Activated T-cell treated with anti-CD3 and anti-CD28 coated beads for 1 hour (primary cell): Measurements from ENCODE around the gene MICU1.
"Not testable (repeated sequence)": the region's sequence is repeated elsewhere in the genome, so short reads cannot be mapped to it uniquely, and the experiment has no call there.

Source experiments
- DNase-seq: peaks from one replicate; pipeline ENCODE4 v3.0.0-alpha.2; 2020; ENCODE audit warnings: low read depth

MICU1 gene, protein sequence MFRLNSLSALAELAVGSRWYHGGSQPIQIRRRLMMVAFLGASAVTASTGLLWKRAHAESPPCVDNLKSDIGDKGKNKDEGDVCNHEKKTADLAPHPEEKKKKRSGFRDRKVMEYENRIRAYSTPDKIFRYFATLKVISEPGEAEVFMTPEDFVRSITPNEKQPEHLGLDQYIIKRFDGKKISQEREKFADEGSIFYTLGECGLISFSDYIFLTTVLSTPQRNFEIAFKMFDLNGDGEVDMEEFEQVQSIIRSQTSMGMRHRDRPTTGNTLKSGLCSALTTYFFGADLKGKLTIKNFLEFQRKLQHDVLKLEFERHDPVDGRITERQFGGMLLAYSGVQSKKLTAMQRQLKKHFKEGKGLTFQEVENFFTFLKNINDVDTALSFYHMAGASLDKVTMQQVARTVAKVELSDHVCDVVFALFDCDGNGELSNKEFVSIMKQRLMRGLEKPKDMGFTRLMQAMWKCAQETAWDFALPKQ

DNA sequence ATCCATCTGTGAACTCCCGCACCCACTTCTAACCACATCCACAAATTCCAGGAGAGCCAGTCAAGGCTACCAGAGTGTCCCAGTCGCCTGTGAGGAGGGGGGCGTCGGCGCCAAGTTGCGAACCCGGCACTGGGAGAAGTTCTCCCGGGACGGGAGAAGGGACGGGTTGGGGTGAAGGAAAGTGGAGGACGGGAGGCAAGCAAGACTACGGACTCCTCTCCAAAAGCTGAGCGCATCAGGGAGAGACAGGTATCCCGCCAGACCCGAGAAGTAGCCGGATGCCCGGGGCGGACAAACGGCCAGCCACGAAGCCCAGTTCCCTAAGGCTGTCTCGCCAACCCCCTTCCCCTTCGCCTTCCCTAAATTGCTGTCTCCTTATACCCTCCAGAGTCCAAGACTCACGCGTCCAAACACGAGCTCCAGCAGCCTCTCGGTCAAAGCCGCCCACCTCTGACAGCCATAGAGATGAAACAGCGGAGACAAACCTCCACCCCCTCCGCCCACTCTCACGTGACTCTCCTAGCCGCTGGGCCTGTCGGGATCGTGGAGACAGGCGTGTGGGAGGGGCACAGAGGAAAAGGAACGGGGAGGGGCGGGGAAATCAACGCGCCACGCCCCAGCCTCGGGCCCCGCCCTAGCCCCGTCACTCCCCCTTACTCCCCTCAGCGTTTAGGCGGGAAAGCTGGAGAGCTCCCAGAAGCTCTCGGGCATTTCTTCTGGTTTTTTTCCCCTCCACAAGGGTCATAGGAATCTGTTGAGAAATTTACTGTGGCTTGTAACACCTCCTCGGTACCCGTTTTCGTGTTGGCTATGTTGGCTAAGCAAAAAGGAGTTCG lies at the start of gene MICU1:
TSS of gene MICU1 (minus strand) at position 472 of the 836 bp plus-strand sequence. CDS start 59,286 bp downstream, outside the sequence.
- DNase-seq, result peak; percentile 91

DNA sequence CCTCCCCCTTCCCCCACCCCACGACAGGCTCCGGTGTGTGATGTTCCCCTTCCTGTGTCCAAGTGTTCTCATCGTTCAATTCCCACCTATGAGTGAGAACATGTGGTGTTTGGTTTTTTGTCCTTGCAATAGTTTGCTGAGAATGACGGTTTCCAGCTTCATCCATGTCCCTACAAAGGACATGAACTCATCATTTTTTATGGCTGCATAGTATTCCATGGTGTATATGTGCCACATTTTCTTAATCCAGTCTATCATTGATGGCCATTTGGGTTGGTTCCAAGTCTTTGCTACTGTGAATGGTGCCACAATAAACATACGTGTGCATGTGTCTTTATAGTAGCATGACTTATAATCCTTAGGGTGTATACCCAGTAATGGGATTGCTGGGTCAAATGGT lies 48.3 kb upstream of the MICU1 start:
- not testable (repeated sequence) for DNase-seq

DNA sequence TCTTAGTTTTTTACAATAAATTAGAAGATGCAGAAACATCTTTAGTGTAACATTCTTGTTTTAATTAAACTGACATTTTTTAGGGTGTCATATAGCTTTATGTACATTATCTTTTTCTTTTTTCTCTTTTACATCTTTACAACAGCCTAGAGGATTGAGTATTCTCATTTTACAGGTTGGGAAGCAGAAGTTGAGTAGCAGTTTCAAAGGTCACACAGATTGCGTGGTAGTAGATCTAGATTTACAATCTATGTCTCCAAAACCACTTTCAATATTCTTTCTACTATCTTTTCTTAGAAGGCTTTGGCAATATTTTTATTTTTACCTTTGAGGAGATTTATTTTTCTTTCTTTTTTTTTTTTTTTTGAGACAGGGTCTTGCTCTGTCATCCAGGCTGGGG lies 47.4 kb upstream of the MICU1 start:
- no peak for DNase-seq

DNA sequence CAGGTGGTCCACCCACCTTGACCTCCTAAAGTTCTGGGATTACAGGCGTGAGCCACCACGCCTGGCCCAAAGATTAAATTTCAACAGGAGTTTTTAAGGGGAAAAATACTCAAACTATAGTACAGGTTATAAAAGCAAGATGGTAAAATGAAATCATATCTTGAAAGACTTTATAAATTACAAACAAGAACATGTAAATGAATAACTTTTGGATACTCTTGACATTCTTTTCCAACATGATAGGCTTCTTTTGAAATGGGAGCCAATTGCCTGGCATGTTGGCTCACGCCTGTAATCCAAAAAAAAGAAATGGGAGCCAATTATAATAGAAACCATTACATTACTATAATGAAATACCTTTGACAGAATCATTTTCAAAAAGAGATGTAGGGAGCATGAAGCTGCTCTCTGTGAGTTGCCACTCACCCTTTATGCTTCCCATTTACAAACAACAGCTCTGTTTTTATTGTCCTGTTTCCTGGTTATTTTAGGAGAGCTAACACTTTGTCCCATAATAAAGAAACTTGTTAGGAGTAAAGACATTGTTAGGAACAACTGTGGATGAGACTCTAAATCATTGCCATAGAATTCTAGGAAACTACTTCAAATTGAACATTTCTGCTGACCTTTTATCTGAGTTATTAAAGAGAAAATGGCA lies 41.5 kb upstream of the MICU1 start:
- DNase-seq, result no peak

DNA sequence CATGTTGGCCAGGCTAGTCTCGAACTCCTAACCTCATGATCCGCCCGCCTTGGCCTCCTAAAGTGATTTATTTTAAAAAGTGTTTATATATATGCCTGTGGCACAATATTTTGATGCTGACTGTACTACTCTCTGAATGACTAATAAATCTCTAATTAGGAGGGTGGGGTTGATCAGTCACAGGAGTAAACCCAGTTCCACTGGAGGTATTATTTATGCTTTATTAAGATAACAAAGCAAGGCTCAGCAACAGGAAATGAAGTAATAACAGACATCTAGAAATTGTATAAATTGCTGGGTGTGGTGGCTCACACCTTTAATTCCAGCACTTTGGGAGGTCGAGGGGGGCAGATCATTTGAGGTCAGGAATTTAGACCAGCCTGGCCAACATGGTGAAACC lies 40.0 kb upstream of the MICU1 start:
- no peak for DNase-seq

DNA sequence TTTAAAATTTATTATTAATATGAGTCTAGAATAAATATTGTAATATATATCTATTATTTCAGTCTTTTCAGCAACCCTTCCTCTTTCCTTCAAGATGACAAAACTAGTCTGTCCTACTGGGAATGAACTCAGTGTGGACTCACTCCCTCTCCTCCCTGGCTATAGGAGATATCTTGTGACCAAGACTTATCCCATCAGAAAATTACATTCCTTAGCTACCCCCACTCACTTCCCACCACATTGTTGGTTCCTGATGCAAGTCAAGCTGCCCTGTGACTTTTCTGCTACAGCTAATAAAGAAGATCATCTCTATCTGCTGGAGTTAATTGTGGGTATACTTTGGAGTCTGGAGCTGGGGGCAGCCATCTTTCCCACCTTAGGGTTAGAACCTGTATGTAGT lies 38.1 kb upstream of the MICU1 start:
- no peak for DNase-seq

DNA sequence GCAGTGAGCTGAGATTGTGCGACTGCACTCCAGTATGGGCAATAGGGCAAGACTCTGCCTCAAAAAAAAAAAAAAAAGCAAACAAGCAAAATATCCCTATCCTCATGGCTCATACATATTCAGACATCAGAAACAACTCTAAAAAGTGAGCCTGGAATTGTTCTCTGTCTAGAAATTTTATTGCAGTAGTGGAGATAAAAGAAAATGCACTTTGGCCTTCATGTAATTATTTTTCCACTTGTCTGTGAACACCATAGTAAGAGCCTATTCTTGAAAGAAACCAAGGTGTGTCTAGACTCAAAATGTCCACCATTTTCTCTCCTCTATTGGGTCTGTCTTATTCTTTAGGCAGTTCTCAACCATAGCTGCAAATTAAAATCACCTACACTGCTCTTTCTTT lies 35.6 kb upstream of the MICU1 start:
- DNase-seq, result no peak

DNA sequence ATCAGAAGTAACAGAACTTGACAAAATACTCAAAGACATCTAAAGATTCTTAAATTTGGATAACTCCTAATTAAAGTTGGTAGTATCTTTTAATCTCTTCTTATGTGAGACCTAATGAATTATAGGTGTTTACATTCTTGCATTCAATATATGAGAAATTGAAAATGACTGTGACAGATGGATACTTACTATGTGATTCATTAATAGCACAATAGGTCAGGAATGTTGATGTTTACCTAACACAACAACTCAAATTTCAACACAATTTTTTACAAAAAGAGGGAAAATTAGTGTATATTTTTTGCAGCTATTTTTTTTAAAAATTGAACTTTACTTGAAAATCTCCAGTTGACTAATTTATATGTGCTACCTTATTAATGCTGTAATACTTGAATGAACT lies 34.3 kb upstream of the MICU1 start:
- DNase-seq, result no peak

DNA sequence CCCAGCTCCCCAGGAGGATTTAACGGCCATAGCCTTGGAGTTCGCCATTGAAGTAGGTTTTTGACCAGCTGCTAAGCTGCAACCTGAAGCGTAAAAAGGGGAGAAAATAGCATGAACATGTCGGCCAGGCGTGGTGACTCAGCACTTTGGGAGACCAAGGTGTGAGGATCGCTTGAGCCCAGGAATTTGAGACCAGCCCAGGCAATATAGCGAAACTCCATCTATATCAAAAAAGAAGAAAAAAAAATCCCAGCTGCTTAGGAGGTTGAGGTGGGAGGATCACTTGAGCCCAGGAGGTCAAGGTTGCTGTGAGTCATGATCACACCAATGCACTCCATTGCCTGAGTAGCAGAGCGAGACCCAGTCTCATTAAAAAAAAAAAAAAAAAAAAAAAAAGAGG lies 33.8 kb upstream of the MICU1 start:
- no peak for DNase-seq

DNA sequence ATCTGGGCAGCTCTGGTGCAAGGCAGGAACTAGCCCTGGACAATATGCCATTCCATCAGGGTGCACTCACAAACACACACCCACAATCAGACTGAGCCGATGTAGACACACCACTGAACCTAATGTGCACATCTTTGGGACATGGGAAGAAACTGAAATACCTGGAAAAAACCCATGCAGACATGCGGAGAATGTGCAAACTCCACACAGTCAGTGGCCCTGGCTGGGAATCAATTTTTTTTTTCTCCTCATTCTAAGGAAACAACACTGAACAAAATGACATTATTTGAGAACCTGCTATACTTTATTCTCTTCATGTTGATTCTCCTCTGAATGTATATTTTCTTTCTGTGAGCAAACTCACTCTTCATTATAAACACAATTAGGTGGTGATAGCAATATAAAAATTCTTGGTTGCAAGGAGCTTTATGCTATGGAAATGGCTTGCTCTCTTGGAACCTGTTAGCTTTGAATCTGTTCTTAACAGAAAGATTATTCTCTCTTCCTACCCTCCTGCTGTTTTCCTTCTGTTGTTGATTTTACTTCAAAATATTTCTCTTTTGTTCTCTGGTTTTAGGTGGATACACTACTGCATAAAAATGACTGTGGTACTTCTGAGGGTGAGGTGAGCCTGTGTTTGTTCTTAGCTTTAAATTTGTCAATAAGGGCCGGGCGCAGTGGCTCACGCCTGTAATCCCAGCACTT lies 33.0 kb upstream of the MICU1 start:
- no peak for DNase-seq

DNA sequence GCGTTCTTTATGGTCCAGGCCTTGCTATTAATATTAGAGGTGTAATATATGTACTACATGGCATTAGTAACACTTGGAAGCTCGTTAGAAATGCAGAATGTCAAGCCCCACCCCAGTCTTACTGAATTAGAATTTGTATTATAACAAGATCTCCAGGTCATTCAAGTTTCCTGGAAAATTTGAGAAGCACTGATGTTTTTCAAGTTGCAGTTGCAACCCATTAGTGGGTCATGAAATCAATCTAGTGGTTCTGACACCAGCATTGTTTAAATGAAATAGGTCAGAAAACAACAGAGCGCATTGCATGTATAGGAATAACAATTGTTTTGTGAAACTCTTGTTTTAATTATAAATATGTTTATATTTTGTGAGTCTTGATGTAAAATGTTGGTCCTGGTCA lies 28.8 kb upstream of the MICU1 start:
- no peak for DNase-seq

DNA sequence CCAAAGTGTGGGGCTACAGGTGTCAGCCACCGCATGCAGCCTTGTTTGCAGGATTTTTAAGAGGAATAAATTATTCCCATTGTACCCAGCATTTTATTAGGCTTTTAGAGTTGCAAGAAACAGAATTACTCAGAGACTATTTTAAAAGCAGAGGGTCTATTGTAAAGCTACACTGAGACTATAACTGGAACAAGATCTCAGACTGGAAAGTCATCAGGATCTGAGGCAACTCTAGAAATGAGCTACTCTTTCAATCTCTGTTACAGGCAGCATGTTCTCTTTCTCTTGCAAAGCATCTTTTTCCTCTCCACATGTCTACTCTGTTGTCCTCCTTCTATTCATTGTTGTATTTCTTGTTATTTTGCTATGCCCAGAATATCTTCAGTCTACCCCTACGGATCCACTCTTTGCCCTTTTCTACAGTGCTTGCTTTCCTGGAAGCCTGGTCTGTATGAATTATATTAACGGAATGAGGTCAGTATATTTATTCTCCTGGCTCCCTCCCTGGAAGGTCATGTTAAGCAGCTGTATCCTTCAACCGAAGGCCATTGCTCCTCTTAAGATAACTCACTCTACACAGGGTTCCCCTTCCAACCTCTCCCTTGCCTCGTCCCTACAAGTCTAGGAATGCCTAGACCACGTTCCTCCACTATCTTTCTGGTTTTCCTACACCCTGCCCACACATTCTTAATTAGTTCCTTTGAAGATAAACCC lies 27.7 kb upstream of the MICU1 start:
- DNase-seq, result no peak

DNA sequence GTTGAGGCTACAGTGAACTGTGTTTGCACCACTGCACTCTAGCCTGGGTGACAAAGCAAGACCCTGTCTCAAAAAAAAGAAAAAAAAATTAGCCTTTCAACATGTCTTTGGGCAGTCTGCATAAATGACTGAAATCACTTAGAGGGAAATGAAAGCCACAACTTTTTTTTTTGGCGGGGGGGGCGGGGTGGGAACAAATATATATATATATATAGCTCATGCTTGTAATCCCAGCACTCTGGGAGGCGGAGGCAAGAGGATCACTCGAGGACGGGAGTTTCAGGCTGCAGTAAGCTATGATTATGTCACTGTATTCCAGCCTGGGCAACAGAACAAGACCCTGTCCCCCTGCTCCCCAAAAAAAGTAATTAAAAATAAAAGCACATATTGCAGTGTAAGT lies 23.4 kb upstream of the MICU1 start:
- no peak for DNase-seq

DNA sequence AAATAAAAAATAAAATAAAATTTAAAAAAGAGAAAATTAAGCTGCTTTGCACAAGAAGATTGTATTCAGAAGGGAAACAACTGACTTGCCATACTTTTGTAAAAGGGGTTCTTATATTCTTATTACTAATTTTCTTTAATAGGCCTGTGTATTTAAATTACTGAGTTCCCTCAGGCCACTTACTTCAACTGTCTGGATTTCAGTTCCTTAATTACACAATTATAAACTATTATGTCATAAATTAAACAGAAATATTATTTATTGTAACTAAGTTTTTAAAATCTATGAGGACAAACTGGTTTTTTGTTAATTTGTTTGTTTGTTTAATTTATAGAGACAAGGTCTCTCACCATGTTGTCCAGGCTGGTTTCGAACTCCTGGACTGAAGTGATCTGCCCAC lies 22.4 kb upstream of the MICU1 start:
- no peak for DNase-seq

DNA sequence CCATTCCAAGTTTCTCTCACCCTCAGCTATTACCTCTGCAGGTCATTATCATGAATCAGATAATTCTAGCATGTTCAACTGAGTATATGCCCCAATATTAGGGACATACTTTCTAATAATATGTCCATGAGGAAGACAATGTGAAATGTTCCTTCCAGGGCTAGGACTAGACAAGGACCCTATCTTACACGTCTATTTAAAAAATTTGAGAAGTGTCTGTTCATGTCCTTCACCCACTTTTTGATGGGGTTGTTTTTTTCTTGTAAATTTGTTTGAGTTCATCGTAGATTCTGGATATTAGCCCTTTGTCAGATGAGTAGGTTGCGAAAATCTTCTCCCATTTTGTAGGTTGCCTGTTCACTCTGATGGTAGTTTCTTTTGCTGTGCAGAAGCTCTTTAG lies 21.1 kb upstream of the MICU1 start:
- DNase-seq, result not testable (repeated sequence)

DNA sequence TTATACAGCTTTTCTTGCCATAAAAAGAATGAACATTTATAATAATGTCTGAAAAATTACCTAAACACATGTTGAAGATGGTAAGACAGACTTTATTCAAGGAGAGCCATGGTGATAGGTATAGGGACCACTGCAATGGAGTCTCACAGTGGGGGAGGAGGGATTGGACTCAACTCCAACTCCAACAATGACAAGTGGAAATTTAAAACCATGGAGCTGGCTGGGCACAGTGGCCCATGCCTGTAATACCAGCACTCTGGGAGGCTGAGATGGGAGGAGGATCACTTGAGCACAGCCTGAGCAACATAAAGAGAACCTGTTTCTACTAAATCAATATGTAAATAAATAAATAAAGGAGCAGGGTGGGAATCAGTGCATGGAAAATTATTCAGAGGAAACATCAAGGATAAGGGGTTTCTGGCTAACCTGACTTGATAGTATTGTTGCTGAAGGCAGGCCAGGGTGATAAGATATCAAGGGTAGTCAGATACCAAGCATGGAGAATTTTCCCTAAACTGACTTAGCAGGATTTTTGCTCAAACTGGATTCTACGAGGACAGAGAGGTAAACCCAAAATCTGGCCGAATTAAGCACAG lies 19.5 kb upstream of the MICU1 start:
- DNase-seq, result no peak

DNA sequence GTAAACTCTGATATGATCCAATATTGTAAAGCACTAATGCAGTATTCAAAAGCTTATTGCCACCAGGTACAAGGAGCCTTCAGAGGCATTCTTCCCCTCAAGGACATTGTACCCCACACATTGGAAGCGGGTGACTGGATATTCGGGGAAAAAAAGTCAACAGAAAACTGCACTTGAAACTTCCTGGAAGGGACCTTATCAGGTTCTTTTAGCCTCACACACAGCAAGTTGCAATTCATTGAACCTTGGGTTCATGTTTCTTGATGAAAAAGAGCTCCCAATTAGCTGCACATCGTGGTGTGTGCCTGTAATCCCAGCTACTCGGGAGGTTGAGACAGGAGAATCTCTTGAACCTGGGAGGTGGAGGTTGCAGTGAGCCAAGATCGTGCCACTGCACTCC lies 16.4 kb upstream of the MICU1 start:
- no peak for DNase-seq

DNA sequence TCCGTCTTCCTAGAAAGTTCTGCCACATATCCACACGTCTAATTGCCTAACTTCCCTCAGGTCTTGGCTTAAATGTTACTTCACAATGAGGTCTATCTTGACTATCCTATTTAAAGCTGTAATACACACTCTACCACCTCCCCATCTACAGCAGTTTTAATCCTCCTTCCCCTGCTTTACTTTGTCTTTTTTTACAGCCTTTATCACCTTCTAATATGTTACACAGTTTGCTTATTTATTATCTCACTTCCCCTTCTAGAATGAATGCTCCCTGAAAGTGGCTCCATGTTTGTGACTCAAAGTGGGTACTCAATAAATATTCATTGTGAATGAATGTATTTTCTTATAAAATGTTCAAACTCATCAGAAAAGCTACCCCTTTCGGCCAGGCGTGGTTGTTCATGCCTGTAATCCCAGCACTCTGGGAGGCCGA lies 13.6 kb upstream of the MICU1 start:
- no peak for DNase-seq

DNA sequence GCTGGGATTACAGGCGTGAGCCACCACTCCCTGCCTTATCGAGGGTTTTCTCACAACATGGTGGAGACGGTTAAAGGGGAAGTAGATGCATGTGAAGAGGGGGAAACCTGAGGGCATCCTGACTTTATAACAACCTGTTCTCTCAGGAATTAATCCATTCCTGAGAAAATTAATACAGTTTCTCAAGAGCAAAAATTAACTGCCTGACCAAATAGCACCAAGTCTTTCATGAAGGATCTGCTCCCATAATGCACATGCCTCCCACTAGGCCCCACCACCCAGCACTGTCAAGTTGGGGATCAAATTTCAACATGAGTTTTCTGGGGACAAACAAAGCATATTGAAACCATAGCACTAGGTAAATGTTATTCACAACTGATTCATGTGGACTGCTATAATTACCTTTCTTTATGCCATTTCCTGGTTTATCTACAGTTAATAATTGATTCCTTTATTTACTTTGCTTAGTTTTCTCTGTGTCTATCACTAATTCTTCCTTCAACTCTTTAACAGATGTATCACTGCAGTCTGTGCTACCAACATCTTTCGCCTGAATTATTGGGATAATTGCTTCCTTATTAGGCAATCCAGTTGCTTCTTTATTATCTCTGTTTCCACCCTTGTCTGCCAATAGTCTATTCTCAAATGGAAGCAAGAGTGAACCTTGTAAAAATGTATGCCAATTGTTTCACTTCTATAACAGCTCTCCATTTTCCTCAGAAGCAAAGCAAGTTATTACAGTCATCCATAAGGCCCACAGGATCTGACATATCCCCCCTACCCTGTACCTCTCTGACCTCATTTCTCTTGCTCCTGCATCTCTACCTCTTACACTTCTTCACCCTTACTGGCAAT lies 12.9 kb upstream of the MICU1 start:
- DNase-seq, result no peak

DNA sequence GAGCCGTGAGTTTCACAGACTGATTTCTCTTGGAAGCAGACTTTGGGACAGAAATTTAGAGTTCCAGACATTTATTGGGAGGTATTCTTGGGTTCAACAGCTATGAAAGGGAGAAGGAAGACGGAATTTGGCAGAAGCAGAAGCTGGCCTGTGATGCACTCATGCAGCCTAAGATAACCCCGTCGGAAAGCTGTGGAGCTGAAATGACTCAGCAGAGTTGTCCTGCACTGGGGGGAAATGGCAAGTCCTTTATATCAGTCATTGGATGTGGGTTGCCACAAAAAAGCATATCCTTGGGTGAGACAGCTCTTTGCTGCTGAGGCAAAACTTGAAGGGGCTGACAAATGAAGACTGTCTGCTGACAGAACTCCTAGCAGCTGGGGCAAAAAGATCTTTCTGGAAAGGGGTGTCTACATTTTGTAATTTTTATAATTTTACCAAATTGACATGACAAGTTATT lies 11.5 kb upstream of the MICU1 start:
- DNase-seq, result no peak
